ENCODE results near the gene CTSD.

DNA sequence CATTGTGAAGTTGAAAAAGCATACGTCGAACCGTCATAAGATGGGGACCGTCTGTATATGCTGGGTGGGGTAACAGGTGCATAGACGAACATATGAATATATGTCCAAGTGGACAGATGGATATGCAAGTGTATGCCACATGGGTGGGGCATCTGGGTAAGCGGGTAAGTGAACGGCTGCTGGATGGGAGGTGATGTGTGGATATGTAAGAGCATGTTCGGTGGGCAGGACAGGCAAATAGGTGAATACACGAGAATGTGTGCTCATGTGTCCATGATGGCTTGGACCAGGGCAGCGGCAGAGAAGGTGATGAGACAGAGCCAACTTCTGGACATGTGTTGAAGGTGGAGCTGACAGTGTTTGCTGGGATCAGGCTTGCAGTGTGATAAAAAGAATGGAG lies 25.3 kb downstream of the CTSD start:
- TF ChIP-seq CTCF (IDR thresholded peaks at IDR 0.05) (no peak), POLR2A (IDR thresholded peaks at IDR 0.05) (no peak), EP300 (IDR thresholded peaks at IDR 0.05) (no peak), POLR2AphosphoS5 (IDR thresholded peaks at IDR 0.05) (no peak)

All from stomach (tissue), 4 donors.